Activated naive CD4-positive, alpha-beta T cell treated with anti-CD3 and anti-CD28 coated beads, Interleukin-2, amount 50 U/mL, for 72 hours (primary cell): Measurements from ENCODE around the gene TP53I11. TPM values are rescaled to one million over a fixed set of nuclear protein-coding genes. Genes with fewer than 3 reads are reported as not detected.

Source experiments
- ATAC-seq, 2 donors: fragments of 150-1000 bp; cut with Tn5 transposase; 2 replicates each; pipeline ENCODE4 v1.10.0; 2021; ENCODE audit warnings: mild to moderate bottlenecking in 2 of 2, moderate library complexity in 2 of 2
- DNase-seq, 2 donors: peaks; one replicate each; pipeline ENCODE4 v3.0.0; 2021 to 2022; ENCODE audit warnings: low spot score in 2 of 2
- H3K27ac Mint-ChIP-seq, 2 donors: one replicate each; pipeline ENCODE4 v1.8.0; 2022; ENCODE audit warnings: mild to moderate bottlenecking in 2 of 2, mixed read lengths in 2 of 2
- H3K36me3 Mint-ChIP-seq, 2 donors: one replicate each; pipeline ENCODE4 v1.8.0; 2022; ENCODE audit warnings: mixed read lengths in 2 of 2
- H3K9me3 Mint-ChIP-seq, 2 donors: one replicate each; pipeline ENCODE4 v1.8.0; 2022; ENCODE audit warnings: mixed read lengths in 2 of 2
- total RNA-seq, 2 donors: library from RNA; stranded (reverse); gene quantifications; one replicate each; pipeline ENCODE4 v1.2.3, GENCODE V29; 2022

Gene TP53I11
- total RNA-seq, 2 donors from 2014 or later = 7.5 to 21.5 TPM

DNA sequence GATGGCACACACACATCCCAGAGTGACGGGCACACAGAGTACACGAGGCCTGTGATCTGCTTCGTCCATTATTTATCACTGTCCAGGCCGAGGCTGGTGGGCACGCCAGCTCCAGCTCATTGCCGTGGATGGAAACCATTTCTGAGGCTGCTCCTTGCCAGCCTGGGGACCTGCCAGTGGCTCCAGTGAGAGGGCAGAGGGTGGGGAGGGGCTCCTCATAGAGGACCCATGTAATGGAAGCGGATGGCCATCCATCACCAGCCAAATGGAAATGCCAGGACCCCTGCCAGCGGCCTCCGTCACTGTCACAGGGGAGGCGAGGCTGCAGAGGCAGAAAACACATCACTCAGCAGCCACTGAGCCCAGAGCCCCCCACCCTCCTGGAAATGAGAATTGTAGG, 35.7 kb downstream of the TP53I11 start:
- Mint-ChIP-seq H3K27ac (no peak overlapping the region), H3K36me3 (no peaks in the 10 kb centered on the region), H3K9me3 (no peaks in the 10 kb centered on the region)
- DNase-seq (no peak), ATAC-seq (no peak)

DNA sequence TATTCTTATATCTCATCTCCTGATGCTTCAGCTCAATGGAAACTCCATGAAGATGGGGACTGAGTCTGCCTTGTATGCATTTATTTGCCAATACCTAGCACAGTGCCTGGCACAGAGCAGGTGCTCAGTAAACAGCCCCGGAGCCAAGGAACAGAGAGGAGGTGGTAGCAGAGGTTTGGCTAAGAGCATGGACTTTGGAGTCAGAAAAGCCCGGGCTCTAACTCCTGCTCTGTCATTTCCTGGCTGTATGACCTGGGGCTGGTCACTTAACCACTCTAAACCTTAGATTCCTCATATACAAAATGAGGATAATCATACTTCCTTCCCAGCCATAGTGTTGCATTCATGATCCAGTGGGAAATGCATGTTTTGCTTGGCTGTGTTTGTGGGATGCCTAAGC, 36.6 kb downstream of the TP53I11 start:
- DNase-seq = no peak
- Mint-ChIP-seq H3K9me3 (no peaks in the 10 kb centered on the region), H3K27ac (no peak overlapping the region), H3K36me3 (no peaks in the 10 kb centered on the region)
- ATAC-seq = no peak

DNA sequence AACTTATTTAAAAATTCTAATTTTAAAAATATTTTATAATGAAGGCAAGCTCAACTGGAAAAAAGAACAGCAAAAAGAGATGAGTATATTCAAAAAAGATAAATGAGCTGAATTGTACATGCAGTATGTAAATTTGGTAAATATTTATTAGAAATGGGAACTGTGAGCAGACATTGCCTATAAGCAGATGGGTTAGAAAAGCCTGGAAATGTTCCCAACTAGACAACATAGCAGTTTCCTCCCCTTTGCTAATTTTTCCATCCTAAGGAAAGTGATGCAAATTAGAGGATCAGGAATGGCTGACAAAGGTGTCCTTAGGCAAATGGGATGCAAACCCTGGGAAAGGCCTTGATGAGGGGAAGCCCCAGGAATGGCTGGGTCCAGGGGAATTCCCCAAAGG, 37.2 kb downstream of the TP53I11 start:
- no peaks in the 10 kb centered on the region for H3K9me3 Mint-ChIP-seq
- no peak for ATAC-seq

DNA sequence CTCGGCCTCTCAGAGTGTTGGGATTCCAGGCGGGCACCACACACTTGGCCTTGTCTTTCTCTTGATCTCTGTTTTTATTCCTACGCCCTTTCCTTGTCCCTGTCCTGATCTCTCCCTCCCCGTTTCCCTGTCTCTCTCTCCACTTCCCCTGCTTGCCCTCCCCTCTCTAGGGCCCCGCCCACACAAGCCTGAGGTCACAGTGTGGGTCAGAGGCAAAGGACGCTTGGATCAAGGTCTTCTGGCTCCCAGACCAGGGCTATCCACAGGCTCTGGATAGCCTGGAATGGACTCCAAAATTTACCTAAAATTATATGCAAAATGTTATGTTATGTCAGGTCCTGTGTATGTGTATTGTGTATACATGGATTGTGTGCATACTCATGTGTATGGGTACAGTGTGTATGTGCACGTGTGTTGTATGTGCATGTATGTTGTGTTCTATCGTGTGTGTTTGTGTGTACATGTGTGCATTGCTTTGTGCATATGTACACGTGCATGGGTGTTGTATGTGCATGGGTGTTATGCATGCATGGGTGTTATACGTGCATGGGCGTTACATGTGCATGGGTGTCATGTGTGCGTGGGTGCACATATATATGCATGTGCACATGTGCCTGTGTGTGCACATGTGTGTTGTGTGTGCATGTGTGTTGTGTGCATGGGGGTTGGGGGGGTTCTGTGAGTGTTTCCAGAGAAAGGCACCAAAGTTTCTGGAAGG, 38.3 kb downstream of the TP53I11 start:
- DNase-seq (no peak), ATAC-seq (no peak)
- no peak overlapping the region for H3K27ac Mint-ChIP-seq
- no peaks in the 10 kb centered on the region for H3K9me3 Mint-ChIP-seq
- no peaks in the 10 kb centered on the region for H3K36me3 Mint-ChIP-seq

More for the DNA sequence above, 37.2 kb downstream of the TP53I11 start:
- Mint-ChIP-seq H3K27ac (no peak overlapping the region), H3K36me3 (no peaks in the 10 kb centered on the region)
- no peak for DNase-seq

DNA sequence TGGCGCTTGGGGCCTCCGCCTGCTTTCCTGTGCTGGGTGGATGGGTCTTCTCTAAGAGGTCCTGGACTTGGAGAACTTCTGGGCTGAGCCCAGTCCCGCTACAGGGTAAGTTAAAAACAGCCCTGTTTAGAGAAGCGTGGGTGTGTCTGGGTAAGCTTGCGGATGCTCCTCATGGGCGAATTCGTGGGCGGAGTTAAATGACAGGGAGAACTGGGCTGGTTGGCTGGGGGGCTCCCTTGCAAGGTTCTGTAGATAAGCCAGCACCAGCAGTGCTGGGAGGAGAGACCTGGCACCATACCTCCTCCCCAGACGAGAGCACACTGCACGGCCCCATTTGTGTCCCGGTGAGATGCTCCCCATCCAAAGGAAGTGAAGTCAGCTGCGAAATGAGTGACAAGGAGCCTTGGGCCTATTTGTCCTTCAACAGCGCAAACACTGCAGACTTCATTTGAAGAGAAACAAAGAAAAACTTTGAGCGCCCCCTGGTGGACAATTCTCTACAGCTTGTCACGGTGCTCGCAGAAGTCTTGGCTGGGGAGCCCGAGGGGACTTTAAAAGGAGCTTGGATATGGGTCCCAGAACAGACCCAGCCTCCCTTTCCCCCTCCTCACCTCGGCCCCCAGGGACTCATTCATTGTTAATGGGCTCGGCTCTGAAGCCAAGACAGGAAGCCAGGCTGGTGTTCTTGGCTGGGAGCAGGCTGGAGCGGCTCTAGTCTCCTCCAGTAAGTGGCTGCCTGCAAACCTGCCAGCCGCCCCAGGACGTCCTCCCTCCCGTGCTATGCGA, 39.5 kb downstream of the TP53I11 start:
- H3K27ac Mint-ChIP-seq = no peak overlapping the region
- H3K9me3 Mint-ChIP-seq = no peaks in the 10 kb centered on the region
- H3K36me3 Mint-ChIP-seq = no peaks in the 10 kb centered on the region
- DNase-seq (peak; percentile 61 to 89), ATAC-seq (peak; percentile 87 to 89)

DNA sequence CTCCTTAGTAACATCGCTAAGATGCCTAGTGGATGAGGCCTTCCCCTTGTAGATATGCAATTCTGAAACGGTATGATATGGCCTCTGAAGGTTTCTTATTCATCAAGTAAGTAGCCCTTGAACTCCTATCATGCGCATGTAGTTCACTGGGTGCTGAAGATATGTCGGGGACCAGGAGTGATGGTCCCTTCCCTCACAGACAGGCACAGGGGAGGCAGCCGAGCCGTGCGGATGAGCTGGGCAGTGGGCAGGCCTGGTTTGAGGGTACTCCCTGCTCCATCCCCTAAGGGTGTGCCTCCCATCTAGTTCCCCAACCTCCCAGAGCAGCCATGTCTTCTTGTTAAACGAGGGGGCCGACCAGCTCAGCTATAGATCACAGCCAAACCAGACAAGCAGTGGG, 40.1 kb downstream of the TP53I11 start:
- DNase-seq = no peak
- Mint-ChIP-seq H3K9me3 (no peaks in the 10 kb centered on the region), H3K27ac (no peak overlapping the region), H3K36me3 (no peaks in the 10 kb centered on the region)
- ATAC-seq = no peak

DNA sequence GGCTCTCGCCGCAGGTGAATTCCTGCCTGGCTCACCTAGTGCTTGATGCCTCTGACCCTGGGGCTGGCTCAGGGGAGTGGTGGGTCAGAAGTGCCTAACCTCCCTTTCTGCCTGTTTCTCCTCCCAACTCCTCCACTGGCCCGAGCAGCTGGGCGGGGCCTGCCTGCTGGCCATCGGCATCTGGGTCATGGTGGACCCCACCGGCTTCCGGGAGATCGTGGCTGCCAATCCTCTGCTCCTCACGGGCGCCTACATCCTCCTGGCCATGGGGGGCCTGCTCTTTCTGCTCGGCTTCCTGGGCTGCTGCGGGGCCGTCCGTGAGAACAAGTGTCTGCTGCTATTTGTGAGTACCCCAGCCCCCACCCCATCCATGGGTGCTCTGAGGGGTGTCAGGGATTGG, 41.1 kb downstream of the TP53I11 start:
- H3K27ac Mint-ChIP-seq = no peak overlapping the region
- ATAC-seq = no peak
- H3K9me3 Mint-ChIP-seq = no peaks in the 10 kb centered on the region
- DNase-seq = no peak
- no peaks in the 10 kb centered on the region for H3K36me3 Mint-ChIP-seq

DNA sequence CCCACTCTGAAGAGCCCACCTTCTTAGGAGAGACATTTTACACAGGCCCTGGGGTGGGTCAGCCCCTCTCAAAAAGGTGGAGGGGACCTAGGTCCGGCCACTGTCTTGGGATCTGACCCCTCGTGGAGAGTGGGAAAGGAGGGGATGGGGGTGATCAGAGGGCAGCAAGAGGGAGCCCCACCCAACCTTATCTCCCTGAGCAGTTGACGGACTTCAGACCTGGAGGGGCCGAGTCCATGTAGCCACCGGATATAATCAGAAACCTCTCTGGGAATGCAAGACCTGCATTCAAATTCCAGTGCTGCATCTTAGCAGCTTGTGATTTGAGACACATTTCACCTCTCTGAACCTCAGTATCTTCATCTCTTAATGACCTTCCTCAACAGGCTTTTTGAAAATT, 44.0 kb downstream of the TP53I11 start:
- no peaks in the 10 kb centered on the region for H3K36me3 Mint-ChIP-seq
- H3K9me3 Mint-ChIP-seq = no peaks in the 10 kb centered on the region
- H3K27ac Mint-ChIP-seq = peak overlapping the region in 1 of 2 donors; percentile 14
- ATAC-seq (no peak), DNase-seq (no peak)

DNA sequence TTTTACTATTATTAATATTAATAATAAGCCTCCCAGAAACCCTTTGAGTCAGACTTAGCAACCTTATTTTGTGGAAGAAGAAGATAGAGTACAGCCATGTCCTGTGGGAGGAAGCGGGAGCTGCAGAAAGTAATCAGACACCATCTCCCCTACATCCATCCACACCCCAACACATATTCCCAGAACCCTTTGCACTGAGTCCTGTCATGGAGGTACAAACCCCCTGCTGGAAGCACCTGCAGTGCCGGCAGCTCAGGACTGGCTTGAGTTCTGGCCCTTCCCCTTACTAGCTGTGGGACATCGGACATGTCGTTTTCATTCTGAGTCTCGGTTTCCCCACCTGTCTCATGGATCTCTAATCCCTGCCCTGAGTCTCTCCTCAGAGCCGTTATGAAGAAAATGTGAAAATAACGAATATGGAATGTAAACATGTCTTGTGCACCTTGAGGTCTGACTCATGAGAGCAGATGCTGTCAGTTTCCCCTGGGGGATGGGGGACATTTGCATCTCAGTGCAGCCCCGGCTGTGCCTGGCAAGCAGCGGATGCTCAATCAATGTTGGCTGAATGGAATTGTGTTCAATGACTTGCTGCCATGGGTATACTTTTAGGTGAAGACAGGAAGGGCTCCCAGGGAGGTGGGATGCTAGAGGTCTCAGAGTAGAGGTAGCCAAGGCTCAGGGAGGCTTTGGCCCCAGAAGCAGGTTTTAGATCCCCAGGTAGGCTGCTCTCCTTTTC, 45.4 kb downstream of the TP53I11 start:
- Mint-ChIP-seq H3K9me3 (no peaks in the 10 kb centered on the region), H3K36me3 (no peaks in the 10 kb centered on the region), H3K27ac (no peak overlapping the region)
- ATAC-seq = no peak
- DNase-seq = no peak

DNA sequence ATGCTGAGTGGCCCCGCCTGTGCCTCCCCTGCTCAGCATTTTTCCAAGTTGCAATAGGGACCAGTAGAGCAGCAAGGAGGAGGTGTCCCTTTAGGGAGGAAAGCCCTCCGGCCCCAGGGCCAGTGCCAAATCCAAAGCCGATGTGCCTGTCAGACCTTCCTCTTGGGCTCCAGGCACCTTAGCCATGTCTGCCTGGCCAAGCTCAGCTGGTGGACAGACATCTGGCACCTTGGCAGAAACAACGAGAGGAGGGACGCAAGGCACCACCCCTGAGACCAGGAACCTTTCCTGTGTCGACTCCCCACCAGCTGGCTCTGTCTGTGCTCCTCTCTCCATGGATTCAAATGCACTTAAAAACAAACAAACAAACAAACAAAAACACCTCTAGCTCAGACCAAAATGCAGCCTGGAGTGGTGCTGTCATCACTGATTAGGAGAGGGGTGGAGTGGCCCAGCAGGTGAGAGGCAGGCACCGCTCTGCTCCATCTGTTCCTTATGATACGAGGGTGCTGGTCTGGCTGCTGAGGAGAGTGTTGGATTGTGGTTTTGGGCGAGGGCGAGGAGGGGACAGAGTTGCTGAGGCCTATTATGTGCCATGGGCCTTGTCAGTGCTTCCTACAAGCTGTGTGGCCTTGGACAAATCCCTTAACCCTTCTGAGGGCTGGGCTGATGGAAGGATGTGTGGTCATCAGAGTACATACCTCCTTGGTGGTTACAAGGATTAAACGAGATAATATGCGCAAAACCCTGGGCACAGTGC, 46.2 kb downstream of the TP53I11 start:
- Mint-ChIP-seq H3K36me3 (no peaks in the 10 kb centered on the region), H3K27ac (no peak overlapping the region), H3K9me3 (no peaks in the 10 kb centered on the region)
- no peak for DNase-seq
- ATAC-seq = no peak

DNA sequence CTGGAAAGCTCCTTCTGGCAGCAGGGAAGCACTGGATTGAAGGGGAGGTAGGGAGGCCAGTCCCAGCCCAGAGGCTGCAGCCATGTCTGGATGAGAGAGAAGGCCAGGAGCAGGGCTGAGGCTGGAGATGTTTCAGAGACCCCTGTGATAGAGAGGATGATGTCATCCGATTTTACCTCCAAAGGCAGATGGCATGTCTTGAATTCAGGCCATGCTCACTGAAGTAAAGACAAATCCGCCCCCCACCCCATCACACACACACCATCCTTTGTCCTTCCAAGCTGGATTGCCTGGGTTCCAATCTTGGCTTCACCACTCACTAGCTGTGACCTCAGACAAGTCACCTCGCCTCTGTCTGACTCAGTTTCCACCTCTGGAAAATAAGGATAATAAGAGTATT, 47.2 kb downstream of the TP53I11 start:
- DNase-seq = no peak
- ATAC-seq = no peak
- H3K27ac Mint-ChIP-seq = no peak overlapping the region
- H3K36me3 Mint-ChIP-seq = no peaks in the 10 kb centered on the region
- H3K9me3 Mint-ChIP-seq = no peaks in the 10 kb centered on the region

DNA sequence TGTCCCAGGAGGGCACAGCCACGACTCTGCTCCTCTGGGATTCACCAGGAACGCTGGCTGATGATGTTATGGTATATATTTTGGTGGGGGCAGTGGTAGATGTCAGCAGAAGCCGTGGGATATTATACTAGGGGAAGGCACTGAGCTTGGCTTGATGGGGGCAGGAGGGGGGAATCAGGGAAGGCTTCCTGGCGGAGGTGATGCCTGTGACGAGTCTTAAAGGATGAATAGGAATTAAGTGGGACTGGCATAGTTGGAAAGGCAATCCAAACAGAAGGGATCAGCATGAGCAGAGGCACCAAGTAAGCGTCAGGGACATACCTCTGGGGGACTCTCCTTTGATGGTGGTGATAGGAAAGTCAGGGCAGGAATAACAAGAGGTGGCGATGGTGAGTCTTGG, 47.6 kb downstream of the TP53I11 start:
- H3K9me3 Mint-ChIP-seq = no peaks in the 10 kb centered on the region
- ATAC-seq (no peak), DNase-seq (no peak)
- peaks cover 0 to 3% of the 10 kb centered on the region in 2 donors for H3K36me3 Mint-ChIP-seq
- H3K27ac Mint-ChIP-seq = no peak overlapping the region

DNA sequence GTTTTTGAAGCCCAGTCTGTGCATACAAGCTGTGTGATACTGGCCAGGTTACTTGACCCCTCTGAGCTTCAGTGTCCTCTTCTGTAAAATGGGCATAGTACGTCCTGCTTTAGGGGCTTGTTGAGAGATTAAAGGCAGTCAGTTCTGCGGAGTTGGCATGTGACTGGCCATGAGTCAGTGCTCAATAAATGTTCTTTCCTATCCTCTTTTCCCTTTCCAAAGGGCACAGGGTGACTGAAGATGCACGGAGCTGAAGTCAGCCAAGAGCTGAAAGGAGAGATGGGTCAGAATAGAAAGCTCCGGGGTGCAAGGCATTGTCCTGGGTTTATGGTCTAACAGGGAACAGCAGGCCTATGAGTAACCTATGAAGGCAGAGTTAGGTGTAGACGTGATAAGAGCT, 48.9 kb downstream of the TP53I11 start:
- peak overlapping the region in 1 of 2 donors; percentile 48 for H3K27ac Mint-ChIP-seq
- H3K36me3 Mint-ChIP-seq = peaks cover 0 to 7% of the 10 kb centered on the region in 2 donors
- ATAC-seq (no peak), DNase-seq (no peak)
- peaks cover 0 to 3% of the 10 kb centered on the region in 2 donors for H3K9me3 Mint-ChIP-seq

DNA sequence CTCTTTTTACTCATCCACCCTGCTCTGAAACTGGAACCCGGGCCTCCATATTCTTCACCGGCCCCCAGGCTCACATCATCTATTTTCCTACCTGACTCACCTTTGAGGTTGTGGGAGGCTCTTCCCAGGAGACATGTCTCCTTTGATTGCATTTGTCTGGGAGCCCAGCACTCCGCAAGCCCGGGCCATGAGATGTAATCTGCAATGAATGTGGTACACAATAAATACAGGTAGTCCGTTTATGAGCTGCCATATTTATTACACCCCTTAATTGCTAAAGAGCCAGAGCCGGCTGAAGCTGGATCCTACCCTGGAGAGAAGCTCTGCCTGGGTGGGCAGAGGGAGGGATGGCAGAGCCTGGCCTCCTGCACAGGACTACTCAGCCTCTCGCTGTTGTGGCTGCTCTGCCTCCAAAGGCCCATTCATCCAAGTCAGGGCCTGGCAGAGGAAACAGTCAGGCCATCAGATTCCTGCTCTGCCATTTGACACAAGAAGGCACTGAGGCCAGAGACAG, 49.5 kb downstream of the TP53I11 start:
- H3K36me3 Mint-ChIP-seq = peaks cover 0 to 7% of the 10 kb centered on the region in 2 donors
- ATAC-seq = no peak

DNA sequence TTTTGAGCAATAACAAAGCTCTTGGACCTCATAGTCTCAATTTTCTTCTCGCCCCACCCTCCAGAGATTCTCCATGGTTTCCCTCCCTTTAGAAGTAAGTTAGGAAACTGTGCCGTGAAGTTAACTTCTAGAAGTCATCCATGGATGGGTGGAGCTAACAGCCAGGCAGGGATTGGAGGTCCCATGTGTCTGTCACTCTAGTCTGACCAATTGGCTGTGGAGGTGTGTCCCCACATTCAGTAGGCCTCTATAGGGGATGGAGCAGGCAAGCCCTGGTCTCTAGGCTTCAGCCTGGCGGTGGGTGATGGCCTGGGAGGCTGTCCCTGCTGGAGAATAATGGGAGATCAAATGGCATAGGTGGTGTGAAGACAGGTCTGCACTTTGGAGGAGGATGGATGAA, 50.7 kb downstream of the TP53I11 start:
- peak; percentile 64 to 88 for ATAC-seq

More for the DNA sequence above, 49.5 kb downstream of the TP53I11 start:
- no peak overlapping the region for H3K27ac Mint-ChIP-seq
- H3K9me3 Mint-ChIP-seq = peaks cover 0 to 3% of the 10 kb centered on the region in 2 donors
- no peak for DNase-seq

DNA sequence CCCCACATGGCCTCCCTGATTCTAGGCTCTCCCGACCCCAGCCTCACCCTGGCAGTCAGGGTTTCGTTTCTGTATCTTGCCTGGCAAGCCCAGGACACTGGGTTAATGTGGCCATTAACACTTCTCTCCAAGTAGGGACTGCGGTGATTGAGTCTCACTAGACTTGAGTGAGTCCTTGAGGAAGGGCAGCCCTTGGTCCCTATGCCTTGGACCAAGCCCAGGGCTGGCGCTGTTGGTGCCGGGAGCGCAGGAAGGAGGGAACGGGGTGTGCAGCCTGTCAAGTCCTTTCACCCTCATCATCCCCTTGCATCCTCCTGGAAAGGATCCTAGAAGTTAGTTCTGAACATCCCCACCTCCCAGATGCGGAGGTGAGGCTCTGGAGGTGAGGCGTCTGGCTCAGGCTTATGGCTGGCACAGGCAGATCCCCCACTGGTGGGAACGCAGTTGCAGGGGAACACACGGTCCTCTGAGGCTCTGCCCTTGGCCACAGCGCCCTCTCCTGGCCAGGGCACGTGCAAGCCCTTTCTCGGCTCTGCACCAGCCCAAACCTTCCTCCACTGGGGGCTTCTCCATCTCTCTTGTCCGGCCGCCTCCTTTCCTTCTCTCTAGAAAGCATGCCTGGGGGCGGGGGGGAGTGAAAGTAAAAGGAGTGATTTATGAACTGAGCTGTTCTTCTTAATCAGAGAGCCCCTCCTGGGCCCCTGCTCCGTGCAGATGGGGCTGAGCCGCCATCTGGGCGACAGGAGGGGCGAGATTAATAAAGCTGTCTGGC, 56.7 kb downstream of the TP53I11 start:
- Mint-ChIP-seq H3K9me3 (peaks cover 0 to 3% of the 10 kb centered on the region in 2 donors), H3K36me3 (peaks cover 0 to 7% of the 10 kb centered on the region in 2 donors), H3K27ac (no peak overlapping the region)
- DNase-seq (peak in 1 of 2 donors; percentile 74), ATAC-seq (peak; percentile 67 to 95)

More for the DNA sequence above, 50.7 kb downstream of the TP53I11 start:
- Mint-ChIP-seq H3K27ac (no peak overlapping the region), H3K9me3 (peaks cover 0 to 3% of the 10 kb centered on the region in 2 donors), H3K36me3 (peaks cover 0 to 7% of the 10 kb centered on the region in 2 donors)
- DNase-seq = peak in 1 of 2 donors; percentile 50
